ENCODE results near the gene SUPT3H.

GRCh38 chr6:45222380-45222779 is 155.4 kb downstream of the SUPT3H start:
- TF ChIP-seq CTCF (IDR thresholded peaks at IDR 0.05) (no peak), POLR2A (IDR thresholded peaks at IDR 0.05) (no peak)

Measured in right lobe of liver (tissue), 4 donors.